ENCODE measurements around the gene MVP. TPM values are rescaled to one million over a fixed set of nuclear protein-coding genes. Genes with fewer than 3 reads are reported as not detected.

Gene MVP
- polyA plus RNA-seq, 1 donor from 2014 or later = 90.3 TPM

DNA sequence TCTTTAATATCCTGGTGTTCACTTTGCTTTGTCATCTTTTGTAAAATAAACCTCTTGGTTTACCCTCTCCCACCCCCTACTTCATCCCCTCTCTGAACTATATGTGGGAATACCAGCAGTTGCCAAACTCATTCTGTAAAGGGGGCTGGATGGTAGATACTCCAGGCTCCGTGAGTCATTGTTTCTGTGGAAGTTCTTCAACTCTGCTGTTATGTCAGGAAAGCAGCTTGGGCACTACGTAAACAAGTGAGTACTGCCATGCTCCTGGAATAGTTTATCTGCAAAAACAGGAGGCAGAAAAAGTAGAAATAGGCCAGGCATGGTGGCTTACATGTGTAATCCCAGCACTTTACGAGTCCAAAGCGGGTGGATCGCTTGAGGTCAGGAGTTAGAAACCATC is 17.6 kb downstream of the MVP start:
- no peaks in the 10 kb centered on the region for H3K27me3 Mint-ChIP-seq
- peaks cover 0 to 2% (median 0%) of the 10 kb centered on the region in 3 donors for H3K4me1 Mint-ChIP-seq
- no peak overlapping the region for H3K4me3 Mint-ChIP-seq
- H3K36me3 Mint-ChIP-seq = peaks cover 10% of the 10 kb centered on the region
- no peaks in the 10 kb centered on the region for H3K9me3 Mint-ChIP-seq
- no peak overlapping the region for H3K27ac Mint-ChIP-seq

DNA sequence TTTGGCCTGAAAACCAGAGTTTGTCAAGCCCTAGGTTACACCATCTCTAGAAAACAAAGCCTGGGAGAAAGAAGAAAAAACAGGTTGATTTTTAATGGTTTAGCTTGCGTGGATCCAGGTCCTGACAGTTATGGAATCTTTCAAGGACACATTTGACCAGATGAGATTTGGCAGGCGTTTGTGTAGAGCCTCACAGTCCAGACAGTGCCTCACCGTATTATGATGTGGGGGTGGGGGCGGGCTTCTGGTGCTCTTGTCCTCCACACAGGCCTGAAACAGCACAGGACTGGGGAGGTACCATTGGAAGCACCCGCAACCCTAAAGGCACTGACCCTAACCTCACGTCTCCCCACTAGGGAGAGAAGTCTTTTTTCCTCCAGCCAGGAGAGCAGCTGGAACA is 19.6 kb downstream of the MVP start:
- H3K4me1 Mint-ChIP-seq = peaks cover 0 to 2% (median 0%) of the 10 kb centered on the region in 3 donors
- no peak overlapping the region for H3K27ac Mint-ChIP-seq
- peaks cover 13% of the 10 kb centered on the region for H3K36me3 Mint-ChIP-seq
- no peaks in the 10 kb centered on the region for H3K9me3 Mint-ChIP-seq
- no peak overlapping the region for H3K4me3 Mint-ChIP-seq
- no peaks in the 10 kb centered on the region for H3K27me3 Mint-ChIP-seq

DNA sequence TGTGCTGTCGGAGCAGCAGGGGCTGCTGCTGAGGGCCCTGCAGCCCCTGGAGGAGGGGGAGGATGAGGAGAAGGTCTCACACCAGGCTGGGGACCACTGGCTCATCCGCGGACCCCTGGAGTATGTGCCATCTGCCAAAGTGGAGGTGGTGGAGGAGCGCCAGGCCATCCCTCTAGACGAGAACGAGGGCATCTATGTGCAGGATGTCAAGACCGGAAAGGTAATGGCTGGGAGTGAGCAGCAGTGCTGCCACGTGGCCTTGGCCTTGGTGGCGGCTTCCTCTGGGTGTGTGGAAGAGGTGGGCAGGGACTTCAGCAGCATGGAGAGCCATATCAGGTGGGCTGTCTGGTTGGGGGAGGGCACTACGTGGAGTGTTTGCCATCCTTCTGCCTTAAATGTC is 20.0 kb downstream of the MVP start:
- no peak overlapping the region for H3K4me3 Mint-ChIP-seq
- peaks cover 13% of the 10 kb centered on the region for H3K36me3 Mint-ChIP-seq
- peaks cover 0 to 2% (median 0%) of the 10 kb centered on the region in 3 donors for H3K4me1 Mint-ChIP-seq
- H3K9me3 Mint-ChIP-seq = no peaks in the 10 kb centered on the region
- no peak overlapping the region for H3K27ac Mint-ChIP-seq
- no peaks in the 10 kb centered on the region for H3K27me3 Mint-ChIP-seq

DNA sequence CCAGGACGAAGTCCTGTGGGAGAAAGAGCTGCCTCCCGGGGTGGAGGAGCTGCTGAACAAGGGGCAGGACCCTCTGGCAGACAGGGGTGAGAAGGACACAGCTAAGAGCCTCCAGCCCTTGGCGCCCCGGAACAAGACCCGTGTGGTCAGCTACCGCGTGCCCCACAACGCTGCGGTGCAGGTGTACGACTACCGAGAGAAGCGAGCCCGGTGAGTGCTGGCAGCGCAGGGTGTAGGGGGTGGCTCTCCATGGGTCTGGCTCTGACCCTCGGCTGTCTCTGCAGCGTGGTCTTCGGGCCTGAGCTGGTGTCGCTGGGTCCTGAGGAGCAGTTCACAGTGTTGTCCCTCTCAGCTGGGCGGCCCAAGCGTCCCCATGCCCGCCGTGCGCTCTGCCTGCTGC is 21.4 kb downstream of the MVP start:
- Mint-ChIP-seq H3K27ac (peak overlapping the region in 1 of 3 donors; percentile 19), H3K4me1 (peaks cover 0 to 2% (median 0%) of the 10 kb centered on the region in 3 donors), H3K27me3 (no peaks in the 10 kb centered on the region), H3K9me3 (no peaks in the 10 kb centered on the region), H3K4me3 (no peak overlapping the region), H3K36me3 (peaks cover 12% of the 10 kb centered on the region)

DNA sequence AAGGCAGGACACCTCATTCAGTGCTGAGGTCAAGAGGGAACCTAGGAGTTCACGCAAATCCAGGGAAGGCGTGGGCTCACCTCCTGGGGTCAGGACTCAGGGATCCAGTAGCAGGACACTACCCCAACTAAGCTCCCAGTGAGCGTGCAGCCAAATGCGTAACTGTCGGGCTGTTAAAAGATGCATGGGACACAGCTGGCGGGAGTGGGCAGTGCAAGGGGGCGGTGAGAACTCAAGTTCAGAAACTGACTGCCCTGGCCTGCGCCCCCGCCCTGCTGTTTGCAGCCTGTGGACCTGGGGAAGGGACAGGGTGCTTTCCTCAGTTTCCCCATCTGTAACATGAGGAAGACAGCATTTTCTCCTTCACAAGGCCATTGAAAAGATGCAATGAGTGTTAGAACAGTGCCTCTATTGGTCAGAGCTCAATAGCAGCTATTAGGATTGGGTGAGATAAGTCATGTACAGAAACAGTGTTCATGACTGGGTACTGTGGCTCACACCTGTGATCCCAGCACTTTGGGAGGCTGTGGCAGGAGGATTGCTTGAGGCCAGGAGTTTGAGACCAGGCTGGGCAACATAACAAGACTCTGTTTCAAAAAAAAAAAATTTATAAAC is 22.6 kb downstream of the MVP start:
- no peaks in the 10 kb centered on the region for H3K27me3 Mint-ChIP-seq
- H3K4me1 Mint-ChIP-seq = peaks cover 0 to 2% (median 0%) of the 10 kb centered on the region in 3 donors
- no peak overlapping the region for H3K4me3 Mint-ChIP-seq
- peaks cover 12% of the 10 kb centered on the region for H3K36me3 Mint-ChIP-seq
- H3K9me3 Mint-ChIP-seq = no peaks in the 10 kb centered on the region
- H3K27ac Mint-ChIP-seq = no peak overlapping the region

DNA sequence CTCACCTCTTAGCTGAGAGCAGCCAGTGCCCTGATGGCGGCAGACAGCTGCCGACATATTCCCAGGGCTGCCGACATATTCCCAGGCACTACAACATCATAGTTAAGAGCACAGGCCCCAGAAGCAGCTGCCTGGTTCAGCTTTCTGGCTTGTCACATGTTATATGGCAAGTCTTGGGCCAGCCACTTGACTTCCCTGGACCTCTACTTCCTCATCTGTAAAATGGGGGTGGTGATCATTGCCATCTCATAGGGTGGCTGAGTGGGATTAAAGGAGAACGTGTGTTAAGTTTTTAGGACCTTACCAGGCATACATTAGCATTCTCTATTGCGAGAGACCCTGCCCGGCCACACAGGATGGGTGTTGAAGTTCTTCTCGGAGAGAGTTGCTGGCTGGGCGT is 23.7 kb downstream of the MVP start:
- Mint-ChIP-seq H3K27ac (no peak overlapping the region), H3K36me3 (peaks cover 12% of the 10 kb centered on the region), H3K9me3 (no peaks in the 10 kb centered on the region), H3K27me3 (no peaks in the 10 kb centered on the region), H3K4me1 (peaks cover 0 to 2% (median 0%) of the 10 kb centered on the region in 3 donors), H3K4me3 (no peak overlapping the region)

DNA sequence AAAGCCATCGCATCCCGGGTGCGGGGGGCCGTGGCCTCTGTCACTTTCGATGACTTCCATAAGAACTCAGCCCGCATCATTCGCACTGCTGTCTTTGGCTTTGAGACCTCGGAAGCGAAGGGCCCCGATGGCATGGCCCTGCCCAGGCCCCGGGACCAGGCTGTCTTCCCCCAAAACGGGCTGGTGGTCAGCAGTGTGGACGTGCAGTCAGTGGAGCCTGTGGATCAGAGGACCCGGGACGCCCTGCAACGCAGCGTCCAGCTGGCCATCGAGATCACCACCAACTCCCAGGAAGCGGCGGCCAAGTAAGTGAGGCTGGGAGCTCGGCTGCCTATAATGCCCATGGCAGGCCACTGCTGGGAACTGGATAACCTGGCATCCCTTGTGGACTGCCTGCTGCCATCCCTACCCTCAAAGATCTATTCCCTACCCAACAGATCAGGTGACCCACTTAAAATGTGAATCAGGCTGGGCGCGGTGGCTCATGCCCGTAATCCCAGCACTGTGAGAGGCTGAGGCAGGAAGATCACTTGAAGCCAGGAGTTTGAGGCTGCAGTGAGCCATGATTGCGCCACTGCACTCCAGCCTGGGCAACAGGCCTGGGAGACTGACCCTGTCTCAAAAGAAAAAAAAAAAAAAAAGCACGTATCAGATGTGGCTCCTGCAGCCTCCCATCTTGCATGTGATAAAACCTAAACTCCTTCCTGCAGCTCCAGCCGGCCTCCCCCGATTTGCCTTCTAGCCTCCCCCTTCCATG is 24.5 kb downstream of the MVP start:
- H3K4me1 Mint-ChIP-seq = peaks cover 0 to 2% (median 0%) of the 10 kb centered on the region in 3 donors
- H3K27ac Mint-ChIP-seq = peak overlapping the region in 1 of 3 donors; percentile 31
- H3K36me3 Mint-ChIP-seq = peaks cover 12% of the 10 kb centered on the region
- no peaks in the 10 kb centered on the region for H3K27me3 Mint-ChIP-seq
- no peak overlapping the region for H3K4me3 Mint-ChIP-seq
- no peaks in the 10 kb centered on the region for H3K9me3 Mint-ChIP-seq

DNA sequence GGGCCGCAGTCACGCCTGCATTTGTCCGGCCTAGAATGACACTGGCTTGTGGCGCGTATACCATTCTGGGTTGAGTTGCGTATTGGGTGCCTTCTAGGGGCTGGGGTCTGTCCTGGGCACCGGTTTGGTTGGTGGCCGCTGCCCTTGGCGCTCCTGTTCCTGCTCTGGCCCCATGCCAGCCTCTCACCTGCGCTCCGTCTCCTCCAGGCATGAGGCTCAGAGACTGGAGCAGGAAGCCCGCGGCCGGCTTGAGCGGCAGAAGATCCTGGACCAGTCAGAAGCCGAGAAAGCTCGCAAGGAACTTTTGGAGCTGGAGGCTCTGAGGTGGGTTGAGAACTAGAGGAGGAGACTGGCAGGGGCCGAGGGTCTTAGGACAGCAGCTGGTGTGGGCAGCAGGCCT is 25.4 kb downstream of the MVP start:
- Mint-ChIP-seq H3K4me1 (peaks cover 0 to 2% (median 0%) of the 10 kb centered on the region in 3 donors), H3K4me3 (peak overlapping the region in 1 of 4 donors; percentile 79), H3K36me3 (peaks cover 7% of the 10 kb centered on the region), H3K9me3 (no peaks in the 10 kb centered on the region), H3K27me3 (no peaks in the 10 kb centered on the region), H3K27ac (peak overlapping the region in 2 of 3 donors; percentile 10 to 31)

DNA sequence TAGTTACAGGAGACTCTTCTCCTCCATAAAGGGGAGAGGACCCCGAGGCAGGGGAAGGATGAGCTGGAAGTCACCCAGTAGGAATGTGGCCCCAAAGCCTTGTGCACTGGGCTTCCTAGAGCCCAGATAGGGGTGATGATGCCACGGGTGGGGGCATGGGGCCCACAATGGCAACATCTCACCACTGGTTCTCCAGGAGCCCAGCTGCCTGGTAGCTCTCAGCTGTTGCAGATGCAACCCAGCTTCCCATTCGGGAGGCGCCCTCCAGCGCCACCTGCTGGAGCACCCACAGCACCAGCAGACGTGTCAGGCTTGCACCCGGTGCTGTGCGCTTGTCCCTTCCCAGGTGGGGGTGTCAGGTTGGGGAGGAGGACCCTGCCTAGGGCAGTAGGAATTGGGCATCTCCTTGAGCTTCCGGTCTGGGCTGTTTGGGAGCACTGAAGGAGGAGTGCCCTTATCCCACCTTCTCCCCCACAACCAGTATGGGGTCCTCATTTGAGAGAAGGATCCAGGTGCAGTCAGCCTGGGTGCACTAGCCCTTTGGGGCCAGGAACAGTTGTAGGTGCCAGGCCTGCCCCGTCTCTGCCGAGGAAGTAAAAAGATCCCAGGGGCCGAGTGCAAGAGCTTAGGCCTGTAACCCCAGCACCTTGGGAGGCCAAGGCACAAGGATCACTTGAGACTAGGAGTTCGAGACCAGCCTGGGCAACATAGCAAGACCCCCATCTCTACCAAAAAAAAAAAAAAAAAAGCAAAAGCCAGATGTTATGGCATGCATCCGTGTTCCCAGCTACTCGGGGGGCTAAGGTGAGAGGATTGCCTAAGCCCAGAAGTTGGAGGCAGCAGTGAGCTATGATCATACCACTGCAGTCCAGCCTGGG is 28.4 kb downstream of the MVP start:
- no peaks in the 10 kb centered on the region for H3K4me1 Mint-ChIP-seq
- peaks cover 7% of the 10 kb centered on the region for H3K36me3 Mint-ChIP-seq
- no peaks in the 10 kb centered on the region for H3K27me3 Mint-ChIP-seq
- no peak overlapping the region for H3K4me3 Mint-ChIP-seq
- H3K27ac Mint-ChIP-seq = peak overlapping the region in 2 of 3 donors; percentile 42 to 76
- no peaks in the 10 kb centered on the region for H3K9me3 Mint-ChIP-seq

DNA sequence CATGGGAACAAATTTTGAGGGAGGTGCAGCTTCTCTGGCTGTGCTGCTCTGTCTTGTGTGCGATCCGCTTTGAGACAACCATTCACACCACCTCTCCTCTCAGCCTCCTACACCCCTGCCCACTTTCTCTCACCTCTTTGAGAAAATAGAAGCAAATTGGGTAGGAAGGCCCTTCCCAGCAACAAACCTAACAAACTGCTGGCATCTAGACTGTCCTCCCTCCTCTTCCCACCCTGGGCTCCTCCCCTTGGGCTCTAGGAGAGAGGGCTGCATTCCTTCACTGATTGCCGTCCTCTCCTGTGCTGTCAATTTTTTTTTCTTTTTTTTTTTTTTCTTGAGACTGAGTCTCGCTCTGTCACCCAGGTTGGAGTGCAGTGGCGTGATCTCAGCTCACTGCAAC is 29.2 kb downstream of the MVP start:
- H3K9me3 Mint-ChIP-seq = no peaks in the 10 kb centered on the region
- H3K27ac Mint-ChIP-seq = peak overlapping the region in 1 of 3 donors; percentile 78
- no peaks in the 10 kb centered on the region for H3K4me1 Mint-ChIP-seq
- H3K36me3 Mint-ChIP-seq = peaks cover 3% of the 10 kb centered on the region
- no peak overlapping the region for H3K4me3 Mint-ChIP-seq
- H3K27me3 Mint-ChIP-seq = no peaks in the 10 kb centered on the region

DNA sequence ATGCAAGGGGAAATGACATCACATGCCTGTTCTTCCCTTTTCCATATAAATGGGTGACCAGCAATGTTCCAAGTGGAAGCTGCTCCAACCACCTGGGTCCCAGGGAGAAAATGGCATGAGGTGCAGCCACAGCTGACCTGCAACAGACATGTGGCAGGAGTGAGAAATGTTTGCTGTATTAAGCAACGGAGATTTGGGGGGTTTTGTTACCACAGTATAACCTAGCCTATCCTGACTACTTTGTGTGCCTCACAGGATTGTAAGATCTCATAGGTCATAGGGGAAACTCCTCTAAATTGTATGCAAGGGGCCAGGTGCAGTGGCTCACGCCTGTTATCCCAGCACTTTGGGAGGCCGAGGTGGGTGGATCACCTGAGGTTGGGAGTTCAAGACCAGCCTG is 30.7 kb downstream of the MVP start:
- Mint-ChIP-seq H3K4me3 (no peak overlapping the region), H3K27ac (no peak overlapping the region), H3K9me3 (no peaks in the 10 kb centered on the region), H3K36me3 (peaks cover 3% of the 10 kb centered on the region), H3K4me1 (no peaks in the 10 kb centered on the region), H3K27me3 (no peaks in the 10 kb centered on the region)

DNA sequence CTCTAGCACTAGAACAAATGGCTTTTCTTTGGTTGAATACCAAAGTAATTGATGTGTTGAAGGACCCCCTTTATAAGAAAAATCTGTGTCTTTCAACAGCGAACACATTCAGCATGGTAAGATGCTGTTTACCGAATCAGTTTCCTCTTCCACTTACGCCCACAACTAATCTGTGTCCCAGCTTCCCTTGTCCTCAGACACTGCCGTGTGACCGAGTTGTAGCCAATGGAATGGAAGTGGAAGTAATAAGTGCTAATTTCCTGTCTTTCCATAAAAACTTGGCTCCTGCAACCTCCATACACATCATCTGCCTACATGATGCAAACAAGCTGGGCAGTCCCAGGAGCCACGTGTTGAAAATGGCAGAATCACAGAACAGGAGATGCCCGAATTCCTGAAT is 32.4 kb downstream of the MVP start:
- H3K27ac Mint-ChIP-seq = no peak overlapping the region
- no peaks in the 10 kb centered on the region for H3K27me3 Mint-ChIP-seq
- H3K4me1 Mint-ChIP-seq = no peaks in the 10 kb centered on the region
- no peak overlapping the region for H3K4me3 Mint-ChIP-seq
- no peaks in the 10 kb centered on the region for H3K9me3 Mint-ChIP-seq
- H3K36me3 Mint-ChIP-seq = peaks cover 4% of the 10 kb centered on the region

DNA sequence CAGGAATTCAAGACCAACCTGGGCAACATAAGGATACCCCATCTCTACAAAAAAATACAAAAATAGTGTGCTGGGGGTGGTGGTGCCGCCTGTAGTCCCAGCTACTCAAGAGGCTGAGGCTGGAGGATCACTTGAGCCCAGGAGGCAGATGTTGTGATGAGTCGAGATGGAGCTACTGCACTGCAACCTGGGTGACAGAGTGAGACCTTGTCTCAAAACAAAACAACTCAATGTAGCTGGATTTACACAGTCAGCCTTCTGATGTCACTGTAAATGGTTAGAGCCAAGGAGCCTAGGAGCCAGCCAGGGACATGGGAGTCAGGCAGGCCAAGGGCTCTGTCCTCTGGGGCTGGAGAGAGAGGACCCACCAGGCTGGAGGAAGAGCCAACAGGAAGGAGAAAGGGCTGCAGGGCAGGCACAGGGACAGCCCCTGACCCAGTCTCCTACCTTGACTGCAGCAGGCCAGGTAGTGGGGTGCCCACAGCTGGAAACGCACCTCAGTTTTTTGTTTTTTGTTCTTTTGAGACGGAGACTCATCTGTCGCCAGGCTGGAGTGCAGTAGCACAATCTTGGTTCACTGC is 34.3 kb downstream of the MVP start:
- Mint-ChIP-seq H3K36me3 (peaks cover 7% of the 10 kb centered on the region), H3K4me1 (peaks cover 0 to 3% (median 0%) of the 10 kb centered on the region in 3 donors), H3K27ac (no peak overlapping the region), H3K27me3 (no peaks in the 10 kb centered on the region), H3K9me3 (no peaks in the 10 kb centered on the region), H3K4me3 (peak overlapping the region in 1 of 4 donors; percentile 70)

DNA sequence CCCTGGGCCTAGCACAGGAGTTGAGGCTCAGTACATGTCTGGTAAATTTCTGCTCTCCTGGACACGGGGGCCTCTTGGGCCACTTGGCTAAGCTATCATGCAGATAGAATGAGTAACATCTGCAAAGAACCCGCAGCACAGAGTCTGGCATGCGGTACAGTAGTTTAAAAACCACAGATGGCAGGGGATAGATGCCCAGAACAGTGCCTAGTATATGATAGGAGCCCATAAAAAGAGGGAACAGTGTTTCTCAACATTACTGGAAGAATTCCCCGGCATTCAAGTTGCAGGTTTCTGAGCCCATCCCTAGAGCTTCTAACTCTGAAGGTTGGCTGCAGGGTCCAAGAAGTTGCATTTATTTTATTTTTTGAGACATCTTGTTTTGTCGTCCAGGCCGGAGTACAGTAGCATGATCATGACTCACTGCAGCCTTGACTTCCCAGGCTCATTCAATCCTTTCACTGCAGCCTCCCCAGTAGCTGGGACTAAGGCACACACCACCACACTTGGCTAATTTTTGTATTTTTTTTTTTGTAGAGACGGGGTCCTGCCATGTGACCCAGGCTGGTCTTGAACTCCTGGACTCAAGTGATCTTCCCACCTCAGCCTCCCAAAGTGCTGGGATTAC is 37.0 kb downstream of the MVP start:
- H3K4me3 Mint-ChIP-seq = peak overlapping the region in 1 of 4 donors; percentile 60
- no peaks in the 10 kb centered on the region for H3K27me3 Mint-ChIP-seq
- no peaks in the 10 kb centered on the region for H3K9me3 Mint-ChIP-seq
- H3K36me3 Mint-ChIP-seq = peaks cover 7% of the 10 kb centered on the region
- H3K27ac Mint-ChIP-seq = peak overlapping the region in 1 of 3 donors; percentile 69
- H3K4me1 Mint-ChIP-seq = peaks cover 7 to 9% (median 8%) of the 10 kb centered on the region in 3 donors

All from IgD-negative memory B cell (primary cell).